Suprapubic skin (tissue), 4 donors: ENCODE measurements around the gene VSTM2B. TPM values are rescaled to one million over a fixed set of nuclear protein-coding genes. Genes with fewer than 3 reads are reported as not detected.

Experiments used
- DNase-seq, 2 donors: peaks; one replicate each; pipeline ENCODE4 v3.0.0-alpha.2; 2019; ENCODE audit warnings: low spot score in 2 of 2
- H3K27ac ChIP-seq: fragments of 200-600 bp; sonication (generic); one replicate; pipeline ENCODE4 v1.5.1; 2019
- H3K27me3 ChIP-seq: fragments of 200-600 bp; sonication (generic); one replicate; pipeline ENCODE4 v1.5.1; 2019
- H3K36me3 ChIP-seq: fragments of 200-600 bp; sonication (generic); one replicate; pipeline ENCODE4 v1.5.1; 2019
- H3K4me1 ChIP-seq: fragments of 200-600 bp; sonication (generic); one replicate; pipeline ENCODE4 v1.5.1; 2019
- H3K4me3 ChIP-seq: fragments of 200-600 bp; sonication (generic); one replicate; pipeline ENCODE4 v1.5.1; 2019; ENCODE audit warnings: mild to moderate bottlenecking
- H3K9me3 ChIP-seq: fragments of 200-600 bp; sonication (generic); one replicate; pipeline ENCODE4 v1.5.1; 2019
- CTCF ChIP-seq, 2 donors: fragments of 200-600 bp in 1 of 2; fragments of 450-650 bp in 1 of 2; sonication (generic) in 1 of 2; IDR thresholded peaks; one replicate each; pipeline ENCODE4 v1.5.1; 2016 to 2019; ENCODE audit warnings: antibody characterized with exemption in 2 of 2, mild to moderate bottlenecking in 1 of 2, moderate library complexity in 1 of 2
- EP300 ChIP-seq: sonication (generic); formaldehyde crosslinking; IDR thresholded peaks from one replicate; pipeline ENCODE4 v1.6.1; 2017; ENCODE audit warnings: antibody characterized with exemption
- POLR2A ChIP-seq, 2 donors: fragments of 450-650 bp; IDR thresholded peaks; one replicate each; pipeline ENCODE4 v1.6.1; 2017; ENCODE audit warnings: antibody characterized with exemption in 2 of 2, mild to moderate bottlenecking in 2 of 2, moderate library complexity in 2 of 2
- POLR2AphosphoS5 ChIP-seq, 3 donors: sonication (generic); formaldehyde crosslinking; IDR thresholded peaks; one replicate each; pipeline ENCODE4 v1.6.1; 2017; ENCODE audit warnings: antibody characterized with exemption in 3 of 3
- WGBS: methylation state at CpG from one replicate; pipeline ENCODE4 v1.1.5; 2018; 5-methylcytosine and 5-hydroxymethylcytosine counted together
- total RNA-seq, 4 donors: library from RNA; depleted of rRNA; stranded (reverse); fragments of >200 nt; gene quantifications; one replicate each; pipeline ENCODE4 v1.1.0, GENCODE V29; 2016

The VSTM2B gene
- total RNA-seq, 4 donors from 2014 or later: not detected

DNA sequence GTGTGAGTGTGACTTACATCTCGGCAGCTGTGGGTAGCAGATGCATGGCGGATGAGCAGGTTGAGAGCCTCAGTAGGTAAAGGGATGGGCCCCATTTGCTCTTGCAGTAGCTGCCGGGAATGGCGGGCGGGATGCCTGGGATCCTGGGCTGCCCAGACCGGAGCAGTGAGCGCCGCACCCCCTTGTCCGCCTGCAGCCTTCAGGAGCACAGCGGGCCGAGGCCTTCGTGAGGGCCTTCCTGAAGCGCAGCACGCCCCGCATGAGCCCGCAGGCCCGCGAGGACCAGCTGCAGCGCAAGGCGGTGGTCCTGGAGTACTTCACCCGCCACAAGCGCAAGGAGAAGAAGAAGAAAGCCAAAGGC is 84.4 kb downstream of the VSTM2B start:
- Histone ChIP-seq H3K4me3 (no peak overlapping the region), H3K27me3 (no peaks in the 10 kb centered on the region), H3K9me3 (no peaks in the 10 kb centered on the region), H3K4me1 (peaks cover 13% of the 10 kb centered on the region), H3K27ac (no peak overlapping the region), H3K36me3 (peaks cover 58% of the 10 kb centered on the region)
- DNase-seq: no peak
- 79% methylated on average over 5 of the region's 22 CpGs for WGBS
- TF ChIP-seq CTCF (IDR thresholded peaks at IDR 0.05): no peak
- TF ChIP-seq POLR2AphosphoS5 (IDR thresholded peaks at IDR 0.05): no peak
- TF ChIP-seq POLR2A (IDR thresholded peaks at IDR 0.05): no peak
- TF ChIP-seq EP300: no peak

DNA sequence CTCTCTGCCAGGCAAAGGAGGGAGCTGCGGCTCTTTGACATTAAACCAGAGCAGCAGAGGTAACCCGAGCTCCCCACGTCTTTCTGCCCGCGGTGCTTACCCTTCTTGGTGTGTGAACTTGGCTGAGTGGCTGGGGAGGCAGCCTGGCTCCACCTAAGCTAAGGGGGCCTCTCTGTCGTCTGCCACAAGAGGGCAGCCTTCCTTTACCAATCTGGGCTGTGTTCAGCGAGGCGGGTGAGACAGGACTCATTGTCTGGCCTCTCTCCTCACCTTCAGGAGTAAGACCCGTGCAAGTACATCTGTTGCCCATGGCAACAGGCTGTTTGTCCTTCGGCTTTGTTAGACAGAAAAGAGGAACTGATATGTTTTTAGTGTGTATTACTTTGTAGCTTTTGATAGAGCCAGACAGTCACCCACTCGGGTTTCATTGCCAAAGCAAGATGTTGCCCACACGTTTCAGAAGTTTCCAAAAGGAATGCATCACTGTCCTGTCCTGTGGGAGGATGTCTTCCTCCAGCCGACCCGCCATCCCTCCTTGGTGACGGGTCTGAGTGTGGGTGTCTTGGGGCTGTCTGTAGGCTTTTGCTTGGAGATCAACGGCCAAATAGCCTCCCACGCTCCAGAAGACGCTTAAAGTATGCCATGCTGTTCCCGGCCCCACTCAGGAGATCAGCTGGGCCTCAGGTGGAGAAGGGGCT is 84.9 kb downstream of the VSTM2B start:
- H3K27me3 ChIP-seq: no peaks in the 10 kb centered on the region
- H3K4me1 ChIP-seq: peaks cover 8% of the 10 kb centered on the region
- 49% methylated on average over 12 of the region's 19 CpGs for whole genome bisulfite sequencing
- no peak overlapping the region for H3K4me3 ChIP-seq
- no peak overlapping the region for H3K27ac ChIP-seq
- DNase-seq: peak; percentile 85 to 90
- no peaks in the 10 kb centered on the region for H3K9me3 ChIP-seq
- no peak for TF ChIP-seq EP300
- peak; percentile 70 to 85 for TF ChIP-seq CTCF (IDR thresholded peaks at IDR 0.05)
- TF ChIP-seq POLR2A (IDR thresholded peaks at IDR 0.05): no peak
- H3K36me3 ChIP-seq: peaks cover 63% of the 10 kb centered on the region

GRCh38 chr19:29612121-29612520 is 86.3 kb downstream of the VSTM2B start:
- no peak overlapping the region for H3K27ac ChIP-seq
- H3K27me3 ChIP-seq: no peaks in the 10 kb centered on the region
- 94% methylated on average over 9 of the region's 9 CpGs for WGBS
- TF ChIP-seq POLR2AphosphoS5 (IDR thresholded peaks at IDR 0.05) (no peak), EP300 (no peak), POLR2A (IDR thresholded peaks at IDR 0.05) (no peak), CTCF (IDR thresholded peaks at IDR 0.05) (no peak)
- DNase-seq: no peak
- H3K4me3 ChIP-seq: no peak overlapping the region
- H3K9me3 ChIP-seq: no peaks in the 10 kb centered on the region
- H3K4me1 ChIP-seq: peaks cover 3% of the 10 kb centered on the region
- H3K36me3 ChIP-seq: peaks cover 74% of the 10 kb centered on the region

GRCh38 chr19:29612801-29613595 is 87.2 kb downstream of the VSTM2B start:
- Histone ChIP-seq H3K27me3 (no peaks in the 10 kb centered on the region), H3K9me3 (no peaks in the 10 kb centered on the region), H3K4me3 (no peak overlapping the region), H3K4me1 (no peaks in the 10 kb centered on the region), H3K27ac (no peak overlapping the region), H3K36me3 (peaks cover 74% of the 10 kb centered on the region)
- no peak for DNase-seq
- WGBS: 91% methylated on average over 19 of the region's 21 CpGs
- no peak for TF ChIP-seq EP300
- no peak for TF ChIP-seq CTCF (IDR thresholded peaks at IDR 0.05)
- TF ChIP-seq POLR2AphosphoS5 (IDR thresholded peaks at IDR 0.05): no peak
- no peak for TF ChIP-seq POLR2A (IDR thresholded peaks at IDR 0.05)

- Histone ChIP-seq H3K9me3 (no peaks in the 10 kb centered on the region), H3K4me3 (no peak overlapping the region), H3K27me3 (no peaks in the 10 kb centered on the region), H3K27ac (no peak overlapping the region), H3K36me3 (peaks cover 67% of the 10 kb centered on the region), H3K4me1 (no peaks in the 10 kb centered on the region)
- no peak for DNase-seq
- WGBS: 85% methylated on average over 7 of the region's 7 CpGs
- TF ChIP-seq POLR2AphosphoS5 (IDR thresholded peaks at IDR 0.05) (no peak), POLR2A (IDR thresholded peaks at IDR 0.05) (no peak), CTCF (IDR thresholded peaks at IDR 0.05) (no peak), EP300 (no peak)
Observed at GRCh38 chr19:29614046-29614445, 88.3 kb downstream of the VSTM2B start.
